NCI-H2227 (cell line): ENCODE data around the gene ACYP1.

Experiments
- DNase-seq: peaks from one replicate; lab custom pipeline; 2025; ENCODE audit not compliant: unreplicated experiment; lab: John Stamatoyannopoulos, UW

ACYP1 gene

DNA sequence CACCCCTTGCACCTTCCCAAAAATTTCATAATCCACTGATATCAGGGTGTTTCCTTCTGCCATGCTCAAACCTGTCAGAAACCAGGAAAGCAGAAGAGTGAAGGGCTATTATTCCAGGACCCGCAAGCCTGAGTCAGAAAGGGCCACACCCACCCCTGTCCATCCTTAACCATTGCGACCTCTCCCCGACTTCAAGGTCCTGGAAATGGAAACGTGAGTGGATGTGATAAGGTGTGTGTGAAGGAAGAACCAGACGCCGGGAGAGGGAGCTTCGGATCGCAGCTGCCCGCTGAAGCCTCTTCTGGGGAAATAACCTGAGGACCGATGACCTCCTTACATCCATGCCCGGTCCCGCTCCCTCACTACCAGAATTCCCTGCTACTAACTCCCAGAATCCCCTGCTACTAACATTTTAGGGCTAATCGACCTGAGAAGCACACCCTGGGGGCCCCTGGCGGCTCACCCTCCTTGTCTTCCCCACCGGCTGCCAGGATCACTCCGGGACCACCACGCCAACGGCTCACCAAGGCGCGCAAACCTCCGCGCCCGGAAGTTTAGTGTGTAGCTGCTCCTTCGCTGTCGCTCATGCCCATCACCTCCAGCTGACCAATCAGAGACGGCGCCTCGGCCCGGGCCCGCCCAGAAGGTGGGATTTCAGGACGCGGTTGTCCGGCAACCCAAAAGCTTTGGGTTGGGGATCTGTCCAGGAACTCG is at the start of gene ACYP1:
Gene ACYP1 (minus strand): TSS at position 534 of the 714 bp plus-strand sequence. CDS start 471 bp downstream, at position 63.
- DNase-seq: peak; percentile 96

GRCh38 chr14:75109877-75110276 is 46.1 kb upstream of the ACYP1 start:
- peak; percentile 86 for DNase-seq

DNA sequence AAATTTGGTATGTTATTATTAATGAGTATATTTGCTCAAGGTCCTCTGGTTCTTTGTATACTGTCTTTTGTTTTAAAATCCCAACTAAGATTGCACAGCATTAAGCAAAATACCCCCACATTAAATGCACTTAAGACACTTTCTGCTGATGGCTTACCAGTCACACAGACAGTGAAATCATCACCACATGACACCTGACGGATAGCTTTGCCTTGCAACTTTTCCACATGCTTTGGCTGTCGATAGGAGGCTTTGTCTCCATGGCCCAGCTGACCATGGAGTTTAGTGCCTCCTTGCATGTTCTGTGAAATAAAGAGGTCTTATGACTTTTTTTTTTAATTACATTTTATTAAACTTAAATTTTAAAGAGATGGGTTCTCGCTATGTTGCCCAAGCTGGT is 43.4 kb upstream of the ACYP1 start:
- DNase-seq: no peak

DNA sequence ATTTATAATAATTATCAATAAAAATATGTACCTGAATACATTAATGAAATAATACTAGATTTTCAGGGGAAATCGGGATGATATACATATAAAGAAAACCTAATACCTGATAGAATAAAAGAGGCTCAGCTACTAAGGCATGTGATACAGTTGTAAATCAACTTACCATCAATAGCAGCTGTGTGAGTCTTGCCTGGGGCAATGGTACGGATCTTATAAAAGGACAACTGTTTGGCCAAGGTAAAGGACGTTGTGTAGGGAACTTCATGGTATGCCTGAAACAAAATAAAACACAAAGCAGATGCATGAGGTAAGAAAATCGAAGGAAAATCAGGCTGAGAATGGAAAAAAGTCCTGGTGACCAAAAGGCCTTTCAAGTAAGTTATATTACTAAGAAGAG is 37.7 kb upstream of the ACYP1 start:
- no peak for DNase-seq

- DNase-seq: no peak
Measured at GRCh38 chr14:75098682-75099081, 34.9 kb upstream of the ACYP1 start.

DNA sequence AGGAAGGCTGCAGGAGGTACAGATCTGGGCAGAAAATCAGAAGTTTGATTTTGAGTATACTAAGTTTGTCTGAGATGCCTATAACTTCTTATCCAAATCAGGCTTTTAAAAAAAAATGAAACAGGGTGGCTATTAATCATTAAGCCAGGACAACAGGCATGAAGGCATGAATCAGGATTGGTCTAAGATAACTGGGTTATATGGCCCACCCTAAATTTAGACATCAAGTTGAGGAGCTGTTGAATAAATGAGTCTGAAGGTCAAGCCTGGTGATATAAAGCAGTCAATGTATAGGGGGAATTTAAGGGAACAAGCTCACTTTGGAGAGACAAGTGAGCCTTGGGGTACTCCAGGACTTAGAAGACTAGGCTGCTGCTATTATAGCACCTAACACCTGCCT is 34.4 kb upstream of the ACYP1 start:
- no peak for DNase-seq

DNA sequence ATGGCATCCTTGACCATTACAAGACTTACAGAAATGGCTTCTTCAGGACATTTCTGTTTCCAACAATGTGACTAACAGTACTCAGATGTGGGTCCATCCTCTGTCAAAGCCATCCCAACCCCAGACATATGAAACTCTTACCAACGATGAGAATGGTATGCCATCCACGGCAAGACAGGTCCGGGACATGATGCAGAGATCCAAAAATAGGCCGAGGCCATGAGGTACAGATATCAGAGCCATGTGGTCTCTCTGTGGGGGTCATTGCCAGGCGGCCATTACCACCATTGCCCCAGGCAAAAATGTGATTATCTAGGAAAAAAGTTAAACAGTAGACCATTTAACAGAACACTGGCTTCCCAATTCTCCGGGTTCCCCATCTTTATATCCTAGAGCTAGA is 33.1 kb upstream of the ACYP1 start:
- DNase-seq: no peak

DNA sequence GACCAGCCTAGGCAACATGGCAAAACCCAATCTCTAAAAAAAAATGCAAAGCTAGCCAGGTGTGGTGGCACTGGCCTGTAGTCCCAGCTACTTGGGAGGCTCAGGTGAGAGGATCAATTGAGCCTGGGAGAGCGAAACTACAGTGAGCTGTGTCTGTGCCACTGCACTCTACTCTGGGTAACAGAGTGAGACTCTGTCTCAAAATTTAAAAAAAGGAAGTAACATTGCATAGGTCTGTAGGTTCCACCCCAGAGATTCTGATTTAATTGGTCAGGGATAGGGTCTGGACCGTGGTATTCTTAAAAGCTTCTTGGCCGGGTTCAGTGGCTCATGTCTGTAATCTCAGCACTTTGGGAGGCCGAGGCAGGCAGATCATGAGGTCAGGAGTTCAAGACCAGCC is 31.9 kb upstream of the ACYP1 start:
- DNase-seq: no peak

- DNase-seq: no peak
Measured at GRCh38 chr14:75094896-75095295, 31.1 kb upstream of the ACYP1 start.

- DNase-seq: no peak
Measured at GRCh38 chr14:75092698-75093097, 28.9 kb upstream of the ACYP1 start.

DNA sequence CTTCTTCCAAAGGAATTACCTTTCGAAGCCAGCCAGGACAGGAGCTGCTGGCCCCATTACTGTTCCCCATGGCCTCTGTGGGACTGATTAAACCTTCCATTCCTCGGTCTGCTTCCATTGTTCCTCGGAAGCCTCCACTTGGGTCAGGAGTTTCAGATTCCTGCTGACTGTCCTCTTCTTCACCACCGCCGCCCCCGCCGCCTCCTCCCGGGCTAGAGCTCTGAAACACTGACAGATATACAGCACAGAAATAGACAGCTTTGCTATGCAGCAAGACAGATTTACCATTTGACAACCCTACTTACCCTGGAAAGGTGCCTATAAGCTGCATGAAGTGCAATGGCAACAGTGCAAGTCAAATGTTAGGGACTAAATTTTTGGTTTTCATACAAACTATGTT is 27.4 kb upstream of the ACYP1 start:
- DNase-seq: no peak

DNA sequence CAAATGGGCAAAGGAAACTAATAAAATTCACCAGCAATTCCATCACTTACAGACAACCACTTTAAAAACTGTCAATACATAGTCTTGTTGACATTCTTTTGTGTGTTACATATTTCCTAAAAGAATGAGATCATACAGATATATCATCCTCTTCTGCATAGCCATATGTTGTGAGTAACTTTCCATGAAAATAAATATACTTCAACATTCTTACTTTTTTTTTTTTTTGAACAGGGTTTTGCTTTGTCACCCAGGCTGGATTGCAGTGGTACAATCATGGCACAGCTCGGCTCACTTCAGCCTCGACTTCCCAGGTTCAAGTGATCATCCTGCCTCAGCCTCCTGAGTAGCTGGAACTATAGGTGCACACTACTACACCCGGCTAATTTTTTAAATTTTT is 26.5 kb upstream of the ACYP1 start:
- no peak for DNase-seq

GRCh38 chr14:75088566-75089373 is 24.9 kb upstream of the ACYP1 start:
- DNase-seq: peak; percentile 69

- DNase-seq: no peak
Measured at GRCh38 chr14:75088153-75088552, 24.3 kb upstream of the ACYP1 start.

GRCh38 chr14:75084513-75084912 is 20.7 kb upstream of the ACYP1 start:
- no peak for DNase-seq

GRCh38 chr14:75083271-75083670 is 19.4 kb upstream of the ACYP1 start:
- no peak for DNase-seq

DNA sequence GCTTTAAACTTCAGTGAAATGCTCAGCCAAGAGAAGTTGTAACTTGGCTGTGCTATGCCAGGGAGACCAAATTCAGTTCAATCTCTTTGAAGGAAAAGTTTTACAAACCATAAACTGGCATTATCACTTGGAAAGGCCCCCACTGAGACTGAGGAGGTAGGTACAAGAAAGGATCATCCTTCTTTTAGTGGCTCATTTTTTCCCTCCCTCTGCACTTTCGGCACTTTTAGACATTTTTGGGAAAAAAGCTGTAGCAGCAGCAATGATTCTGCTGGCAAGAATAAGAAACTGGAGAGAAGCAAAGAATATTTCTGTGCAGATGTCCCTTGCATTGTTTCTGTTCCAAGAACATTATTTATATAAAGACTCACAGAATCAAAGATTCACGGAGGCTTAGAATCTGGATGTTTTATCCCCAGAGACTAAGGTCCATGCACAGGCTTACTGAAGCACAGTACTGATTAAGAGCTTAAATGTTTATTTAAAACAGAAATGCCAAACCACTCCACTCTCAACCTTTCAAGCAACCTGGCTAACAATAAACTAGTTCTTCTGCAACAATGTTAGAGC is 17.9 kb upstream of the ACYP1 start:
- no peak for DNase-seq

- DNase-seq: no peak
Measured at GRCh38 chr14:75079521-75079920, 15.7 kb upstream of the ACYP1 start.

DNA sequence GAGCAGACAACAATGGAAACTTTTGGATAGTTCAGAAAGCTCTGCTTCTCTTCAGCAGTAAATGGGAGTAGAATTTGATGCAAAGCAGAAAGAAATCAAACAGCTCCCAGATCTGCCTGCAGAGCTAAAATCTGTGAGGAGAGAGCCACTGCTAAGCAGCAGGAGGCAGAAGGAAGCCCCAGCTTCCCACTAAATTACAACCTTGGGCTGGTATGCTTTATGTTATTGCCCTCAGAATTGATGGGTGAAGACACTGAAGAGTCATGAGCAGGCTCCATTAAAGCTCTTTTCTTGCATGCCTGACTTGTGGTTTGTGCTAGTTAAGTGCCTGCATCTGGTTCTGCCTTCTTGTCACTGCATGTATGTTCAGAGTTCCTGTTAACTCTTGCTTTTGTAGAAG is 14.0 kb upstream of the ACYP1 start:
- peak; percentile 85 for DNase-seq

- DNase-seq: no peak
Measured at GRCh38 chr14:75070383-75070782, 6.6 kb upstream of the ACYP1 start.

DNA sequence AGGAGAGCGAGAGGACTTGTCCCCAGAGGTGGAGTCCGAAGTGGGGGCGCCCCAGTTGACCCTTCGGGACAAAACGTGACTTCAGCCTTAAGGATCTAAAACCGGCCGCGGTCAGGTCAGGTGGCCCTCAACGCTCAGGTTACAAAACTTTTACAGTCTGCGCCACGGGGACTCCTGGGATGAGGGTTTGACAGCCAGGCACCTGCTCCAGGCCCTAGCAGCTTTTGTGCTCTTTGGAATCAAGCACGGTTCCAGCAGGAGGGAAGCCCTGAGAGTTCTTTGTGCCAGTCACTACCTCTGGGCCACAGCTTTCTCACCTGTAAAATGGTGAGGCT is 6.0 kb upstream of the ACYP1 start:
- DNase-seq: no peak

DNA sequence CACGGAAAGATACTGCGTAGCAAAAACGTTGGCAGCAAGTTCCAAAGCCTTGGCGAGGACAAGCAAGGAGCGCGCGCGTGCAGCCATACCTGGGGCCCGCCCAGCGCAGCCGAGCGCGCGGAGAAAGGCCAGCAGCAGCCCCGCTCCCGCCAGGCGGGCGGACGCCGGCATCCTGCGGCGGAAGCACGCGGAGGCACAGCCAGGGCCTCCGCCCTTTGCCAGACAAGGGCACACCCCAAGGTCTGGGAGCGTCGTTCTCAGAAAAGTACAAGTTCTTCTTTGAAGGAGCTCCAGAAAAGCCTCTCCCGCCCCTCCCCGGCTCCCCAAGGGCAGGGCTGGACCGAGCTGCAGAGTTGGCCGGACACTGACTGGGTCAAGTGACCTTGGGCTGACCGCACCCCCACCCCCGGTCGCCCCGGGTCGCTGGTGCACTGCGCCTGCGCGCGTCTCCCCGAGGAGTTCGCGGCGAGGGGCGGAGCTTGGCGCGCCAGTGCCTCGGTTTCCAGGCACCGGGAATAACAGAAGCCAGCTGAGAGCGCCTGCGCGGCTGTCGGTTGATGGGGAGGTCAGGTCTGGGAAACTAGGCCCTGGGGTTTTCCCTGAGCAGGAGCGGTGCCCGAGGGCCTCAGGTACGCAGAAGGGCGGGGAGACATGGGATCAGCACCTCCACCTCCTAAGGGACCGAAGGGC is 5.4 kb upstream of the ACYP1 start, which contains the start of gene ZC2HC1C:
Gene ZC2HC1C (plus strand): TSS at position 521 of the 690 bp plus-strand sequence. CDS start 933 bp downstream, outside the sequence.
- peak; percentile 67 for DNase-seq
